ENCODE results near the gene FHOD3. TPM values are rescaled to one million over a fixed set of nuclear protein-coding genes. Genes with fewer than 3 reads are reported as not detected.
"Not testable (repeated sequence)": the region's sequence is repeated elsewhere in the genome, so short reads cannot be mapped to it uniquely, and the experiment has no call there.

FHOD3 gene
- total RNA-seq, 1 donor from 2014 or later = 5.6 TPM

DNA sequence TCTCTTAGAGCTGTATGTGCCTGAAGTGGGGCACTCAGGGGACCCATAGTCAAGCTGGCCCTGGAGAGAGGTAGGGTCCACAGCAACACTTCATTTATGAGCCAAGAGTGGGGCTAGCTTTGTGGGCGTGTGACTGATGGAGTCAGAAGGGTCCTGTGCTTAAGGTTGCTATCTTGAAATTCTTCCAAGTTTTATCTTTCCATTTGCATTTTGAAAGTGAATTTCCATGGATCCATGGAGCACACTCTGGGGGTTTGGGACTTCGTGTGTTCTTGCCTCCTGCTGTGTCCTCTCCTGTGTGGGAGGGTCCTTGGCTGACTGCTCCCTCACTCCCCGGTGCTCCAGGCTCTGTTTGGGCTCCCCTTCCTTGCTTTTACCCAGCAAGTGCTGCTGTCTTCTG, 50.8 kb downstream of the FHOD3 start:
- DNase-seq (ENCODE audit: extremely low read depth, low read depth, low spot score) = no peak

DNA sequence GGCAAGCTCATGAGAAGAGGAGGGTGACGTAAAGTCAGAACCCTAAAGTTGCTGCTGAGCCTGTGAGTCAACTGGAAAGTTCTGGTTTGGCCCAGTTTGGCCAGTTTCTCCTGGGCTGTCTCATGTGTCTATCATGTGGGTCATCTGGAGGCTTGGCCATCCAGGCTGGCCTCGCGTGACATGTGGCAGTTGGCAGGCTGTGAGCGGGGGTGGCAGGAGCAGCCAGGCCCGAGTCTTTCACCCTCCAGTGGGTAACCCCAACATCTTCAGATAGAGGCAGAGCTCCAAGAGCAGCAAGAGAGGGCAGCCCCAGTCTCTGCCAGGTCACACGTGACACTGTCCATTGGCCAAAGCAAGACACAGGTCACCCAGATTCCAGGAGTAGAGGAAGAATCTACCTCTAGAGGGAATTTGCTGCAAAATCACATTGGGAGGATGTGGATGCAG, 51.5 kb downstream of the FHOD3 start:
- no peak for DNase-seq (ENCODE audit: extremely low read depth, low read depth, low spot score)

DNA sequence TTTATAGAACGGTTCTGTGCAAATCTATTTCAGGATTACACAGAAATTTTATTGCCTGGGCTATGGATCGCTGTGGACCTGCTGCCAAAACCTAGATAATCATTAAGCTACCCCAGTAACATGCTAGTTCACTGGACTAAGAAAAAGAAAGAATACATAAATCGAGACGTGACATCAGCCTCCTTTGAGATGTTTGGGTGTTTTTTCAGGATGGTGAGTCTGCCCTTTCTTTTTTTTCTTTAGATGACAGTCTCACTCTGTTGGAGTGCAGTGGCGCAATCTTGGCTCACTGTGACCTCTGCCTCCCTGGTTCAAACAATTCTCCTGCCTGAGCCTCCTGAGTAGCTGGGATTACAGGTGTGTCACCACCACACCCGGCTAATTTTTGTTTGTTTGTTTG, 52.0 kb downstream of the FHOD3 start:
- DNase-seq (ENCODE audit: extremely low read depth, low read depth, low spot score) = no peak

DNA sequence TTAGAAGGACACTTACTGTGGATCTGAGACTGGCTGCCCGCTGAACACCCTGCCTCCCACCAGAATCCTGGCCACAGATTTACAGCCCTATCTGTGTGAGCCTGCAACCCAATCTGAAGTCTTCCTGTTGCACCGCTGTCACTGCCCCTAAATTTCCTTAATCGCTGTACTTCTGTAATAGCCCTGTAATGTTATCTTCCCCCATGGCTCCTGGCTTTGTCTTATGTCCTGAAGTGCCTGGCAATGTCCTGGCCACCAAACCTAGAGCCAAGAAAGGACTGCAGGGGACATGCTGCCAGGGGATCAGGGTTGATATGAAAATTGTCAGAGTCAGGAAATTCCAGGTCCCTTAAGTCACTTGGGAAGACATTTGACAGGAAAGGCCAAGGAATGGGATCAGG, 52.7 kb downstream of the FHOD3 start:
- no peak for DNase-seq (ENCODE audit: extremely low read depth, low read depth, low spot score)

DNA sequence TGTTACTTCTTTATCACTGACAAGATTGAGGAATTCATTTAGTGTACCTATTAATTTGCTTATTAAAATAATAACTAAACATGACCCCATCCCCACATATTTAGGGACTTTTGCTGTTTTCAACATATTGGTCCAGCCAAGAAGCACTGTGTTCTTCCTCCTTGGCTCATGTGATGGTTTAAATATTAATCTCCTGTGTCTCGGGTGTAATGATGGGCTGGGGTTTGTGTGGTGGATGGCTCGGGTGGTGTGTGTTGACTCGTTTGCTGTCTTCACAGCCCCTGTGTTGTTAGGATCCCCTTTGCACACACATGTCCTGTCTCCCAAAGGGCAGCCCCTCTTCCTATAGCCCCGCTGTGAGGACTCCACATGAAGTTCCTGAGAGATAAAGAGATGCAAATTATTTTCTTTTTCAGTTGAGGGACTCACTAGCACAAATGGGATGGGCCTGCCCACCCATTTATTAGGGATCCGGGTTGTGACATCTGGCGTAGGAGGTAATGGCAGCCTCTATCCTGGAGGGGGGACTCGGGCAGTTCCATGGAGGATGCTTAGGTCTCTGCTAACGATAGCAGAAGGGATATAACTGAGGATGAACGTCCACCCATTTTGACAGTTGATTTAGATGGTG, 53.4 kb downstream of the FHOD3 start:
- DNase-seq (ENCODE audit: extremely low read depth, low read depth, low spot score) = no peak

DNA sequence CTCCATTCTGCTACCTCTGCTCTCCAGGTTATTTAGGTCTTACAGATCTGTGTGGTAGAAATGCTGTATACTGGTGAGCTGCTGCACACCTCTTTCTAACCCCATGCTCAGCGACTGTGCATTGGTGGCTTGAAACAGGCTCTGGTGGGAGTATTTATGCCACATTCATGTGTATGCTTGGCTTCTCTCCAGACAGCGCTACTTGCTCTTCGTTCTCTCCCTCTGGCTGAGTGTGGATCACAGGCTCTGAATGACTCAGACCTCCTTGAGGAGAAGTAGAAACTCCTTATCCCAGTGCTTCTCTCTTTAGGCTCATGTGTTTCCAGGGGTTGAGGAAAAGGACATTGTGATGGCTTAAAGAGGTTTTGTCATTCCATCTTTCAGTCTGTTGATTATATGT, 54.9 kb downstream of the FHOD3 start:
- no peak for DNase-seq (ENCODE audit: extremely low read depth, low read depth, low spot score)

DNA sequence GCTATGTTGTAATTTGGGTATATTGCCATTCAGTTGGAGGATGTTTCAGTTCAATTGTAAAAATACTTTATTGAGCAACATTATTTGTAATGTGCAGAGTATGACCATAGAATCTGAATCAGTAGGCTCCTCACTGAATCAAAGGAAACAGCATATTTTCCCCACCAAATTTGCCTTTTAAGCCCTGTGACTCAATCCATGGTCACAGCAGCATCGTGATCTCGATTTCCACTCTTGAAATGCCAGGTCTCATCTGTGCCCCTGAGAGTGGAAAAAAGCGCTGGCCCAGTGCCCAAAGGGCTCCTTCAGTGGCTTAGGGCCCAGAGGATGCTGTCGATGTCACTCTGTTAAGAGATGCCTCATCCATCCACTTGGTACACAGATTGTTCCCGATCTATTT, 57.5 kb downstream of the FHOD3 start:
- DNase-seq (ENCODE audit: extremely low read depth, low read depth, low spot score) = no peak

DNA sequence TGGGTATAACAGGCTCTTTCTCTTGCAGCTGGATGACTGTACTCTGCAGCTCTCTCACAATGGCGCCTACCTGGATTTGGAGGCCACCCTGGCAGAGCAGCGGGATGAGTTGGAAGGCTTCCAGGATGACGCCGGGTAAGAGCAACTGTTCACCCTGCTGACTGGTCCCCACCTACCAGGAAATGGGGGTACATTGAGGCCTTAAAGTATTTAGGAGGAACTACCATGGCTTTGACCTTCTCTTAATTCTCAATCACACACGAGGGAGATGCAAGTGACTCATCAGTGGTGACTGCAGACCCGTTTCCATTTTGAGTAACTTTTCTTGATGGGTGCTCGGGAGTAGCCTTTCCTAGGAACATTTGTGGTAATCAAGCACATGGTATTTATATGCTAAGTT, 58.0 kb downstream of the FHOD3 start:
- no peak for DNase-seq (ENCODE audit: extremely low read depth, low read depth, low spot score)

DNA sequence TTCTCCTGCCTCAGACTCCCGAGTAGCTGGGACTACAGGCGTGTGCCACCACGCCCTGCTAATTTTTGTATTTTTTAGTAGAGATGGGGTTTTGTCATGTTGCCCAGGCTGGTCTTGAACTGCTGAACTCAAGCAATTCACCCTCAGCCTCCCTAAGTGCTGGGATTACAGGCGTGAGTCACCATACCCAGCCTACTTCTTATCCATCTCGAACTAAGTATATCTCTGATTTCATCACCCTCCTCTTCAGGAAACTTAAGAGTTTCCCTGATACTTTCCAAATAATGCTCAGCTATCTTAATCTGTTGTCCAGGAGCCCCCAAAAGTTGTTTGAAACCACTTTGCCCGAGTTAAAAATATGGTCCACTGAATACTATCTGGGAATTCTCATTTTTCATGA, 59.2 kb downstream of the FHOD3 start:
- DNase-seq (ENCODE audit: extremely low read depth, low read depth, low spot score) = not testable (repeated sequence)

DNA sequence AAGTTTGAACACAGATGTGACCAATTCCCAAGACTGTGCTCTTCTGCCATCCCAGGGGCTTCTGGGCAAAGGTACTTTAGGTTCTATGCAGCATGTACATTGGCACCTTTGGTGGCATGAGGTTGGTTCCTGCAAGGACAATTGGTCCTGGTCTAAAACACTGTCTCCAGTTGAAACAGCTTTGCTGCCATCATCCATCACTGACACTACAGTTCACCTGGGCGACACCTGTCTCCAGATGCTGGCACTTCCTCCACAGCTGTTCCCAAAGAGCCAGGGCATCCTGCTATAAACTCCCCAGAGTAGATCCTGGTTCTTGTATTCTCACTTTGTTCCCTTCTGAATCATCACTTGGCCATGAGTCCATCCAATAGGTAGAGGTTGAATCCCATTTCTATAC, 60.6 kb downstream of the FHOD3 start:
- DNase-seq (ENCODE audit: extremely low read depth, low read depth, low spot score) = no peak

DNA sequence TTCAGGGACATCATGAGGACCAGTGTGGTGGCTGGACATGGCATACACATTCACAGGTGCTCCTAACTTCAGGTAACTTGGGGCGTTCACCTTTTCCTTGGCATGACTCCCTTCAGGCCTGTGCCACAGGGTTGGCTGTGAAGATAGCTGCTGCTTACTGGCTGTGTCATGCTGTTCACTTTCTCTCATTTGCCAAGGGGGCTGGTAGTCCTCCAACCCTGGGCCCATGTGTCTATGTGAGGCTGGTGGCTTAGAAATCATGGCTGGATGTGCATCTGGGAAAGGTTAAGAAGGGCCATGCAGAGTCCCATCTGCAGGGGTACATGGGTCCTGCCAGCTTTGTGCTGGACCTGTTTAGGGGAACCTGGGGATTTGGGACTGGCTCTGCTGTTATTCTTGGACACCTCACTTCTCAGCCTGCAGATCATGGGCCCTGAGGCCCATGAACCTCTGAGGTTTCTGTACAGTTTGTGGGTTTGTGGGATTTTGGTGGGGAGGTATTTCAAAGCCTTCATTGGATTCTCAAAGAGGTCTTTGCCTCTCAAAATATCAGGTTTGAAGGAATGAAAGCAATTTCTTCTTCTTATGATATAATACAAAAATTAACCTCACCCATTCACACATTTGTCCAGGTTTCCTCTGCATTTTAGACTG, 62.9 kb downstream of the FHOD3 start:
- DNase-seq (ENCODE audit: extremely low read depth, low read depth, low spot score) = no peak

DNA sequence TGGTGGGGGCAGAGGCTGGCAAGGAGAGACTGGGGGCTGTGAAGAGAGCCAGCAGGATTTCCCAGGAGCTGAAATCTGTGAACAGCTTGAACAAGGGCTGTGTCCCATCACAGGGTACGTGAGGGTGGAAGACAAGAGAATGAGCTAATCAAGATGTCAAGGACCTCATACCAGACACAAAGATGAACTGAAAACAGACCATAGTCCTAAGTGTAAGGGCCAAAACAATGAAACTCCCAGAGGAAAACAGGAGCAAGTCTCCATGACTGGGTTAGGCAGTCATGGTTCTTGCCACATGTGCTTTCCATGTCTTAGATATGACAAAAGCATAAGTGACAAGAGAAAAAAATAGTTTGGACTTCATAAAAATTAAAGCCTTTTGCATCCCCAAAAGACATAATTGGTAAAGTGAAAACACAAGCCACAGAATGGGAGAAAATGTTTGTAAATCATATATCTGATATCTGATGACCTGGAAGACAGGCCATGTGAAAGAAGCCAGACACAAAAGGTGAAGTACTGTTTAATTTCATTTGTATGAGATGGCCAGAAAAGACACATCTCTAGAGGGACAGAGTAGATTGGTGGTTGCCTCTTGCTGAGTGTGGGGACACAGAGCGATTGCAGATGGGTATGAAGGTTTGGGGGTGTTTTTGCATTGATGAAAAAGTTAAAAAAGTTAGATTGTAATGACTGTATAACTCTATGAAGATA, 67.6 kb downstream of the FHOD3 start:
- DNase-seq (ENCODE audit: extremely low read depth, low read depth, low spot score) = no peak

DNA sequence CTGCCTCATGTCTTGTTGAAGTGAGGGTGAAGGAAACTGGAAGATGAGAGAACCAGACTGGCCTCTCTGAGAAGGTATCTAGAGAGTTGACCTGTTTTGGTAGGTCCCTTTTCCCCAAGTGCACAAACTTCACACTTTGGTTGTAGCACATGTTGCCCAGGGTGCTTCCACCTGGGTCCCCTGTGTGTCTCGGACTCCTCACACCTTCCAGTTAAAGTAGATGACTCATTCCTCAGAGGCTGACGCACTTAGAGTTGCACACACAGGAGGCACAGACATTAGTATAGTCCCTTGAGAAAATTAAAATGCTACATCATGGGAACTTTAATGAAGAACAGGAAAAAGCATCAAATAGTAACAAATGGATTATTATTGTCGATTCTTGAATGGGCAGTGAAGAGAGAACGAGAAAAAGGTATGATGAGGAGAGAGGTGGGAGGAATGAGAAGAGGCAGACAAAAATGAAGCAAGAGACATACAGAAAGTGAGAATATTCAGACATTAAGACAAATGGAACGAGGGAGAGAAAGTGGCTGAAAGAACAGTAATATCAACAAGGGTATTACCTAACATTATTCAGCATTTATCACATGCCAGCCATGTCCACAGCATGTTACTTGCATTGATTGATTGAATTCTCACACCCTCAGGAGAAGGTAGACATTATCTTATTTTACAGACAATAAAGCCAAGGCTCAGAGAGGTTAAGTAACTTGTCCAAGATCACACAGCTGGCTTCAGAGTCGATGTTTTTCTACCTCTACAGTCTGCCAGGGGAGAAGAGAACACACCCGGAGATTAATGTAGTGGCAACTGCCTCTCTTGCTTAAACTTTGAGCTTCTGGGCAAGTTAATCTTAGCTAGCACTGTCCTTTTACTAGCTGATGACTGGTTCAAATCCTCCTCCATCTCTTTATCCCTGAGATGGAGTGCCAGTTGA, 68.6 kb downstream of the FHOD3 start:
- DNase-seq (ENCODE audit: extremely low read depth, low read depth, low spot score) = no peak

DNA sequence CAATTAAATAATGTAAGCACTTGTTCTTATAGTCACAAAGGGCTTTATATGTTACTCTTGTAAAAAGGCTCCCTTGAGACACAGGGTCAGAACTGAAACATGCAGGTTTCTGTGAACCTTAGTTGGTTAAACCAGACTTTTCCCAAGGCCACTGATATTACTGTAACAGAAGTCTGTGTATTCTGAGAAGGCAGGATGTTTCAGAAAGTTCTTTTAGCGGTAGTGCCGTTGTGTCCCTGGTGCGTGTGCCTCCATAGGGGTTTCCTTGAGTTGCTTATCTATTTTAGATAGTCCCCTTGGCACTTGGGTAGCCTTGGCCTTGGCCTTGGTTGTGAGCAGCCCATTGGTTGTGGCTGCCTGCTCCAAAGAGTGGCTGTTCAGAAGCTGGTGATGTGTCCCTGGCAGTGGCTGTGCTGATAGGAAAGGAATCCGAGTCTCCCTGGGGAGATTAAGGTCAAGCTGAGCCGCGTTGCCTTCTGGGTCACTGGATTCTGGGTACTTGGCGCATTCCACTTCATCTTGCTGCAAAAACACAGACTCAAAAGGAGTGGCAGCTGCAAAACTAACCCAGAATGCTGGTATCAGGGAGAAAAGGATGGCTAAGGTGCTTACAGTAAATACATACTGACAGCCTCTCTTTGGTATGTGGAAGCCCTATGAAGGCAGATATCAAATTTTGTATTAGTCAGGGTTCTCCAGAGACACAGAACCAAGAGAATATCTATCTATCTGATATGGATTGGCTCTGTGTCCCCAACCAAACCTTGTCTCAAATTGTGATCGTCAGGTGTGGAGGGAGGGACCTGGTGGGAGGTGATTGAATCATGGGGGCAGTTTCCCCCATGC, 69.7 kb downstream of the FHOD3 start:
- DNase-seq (ENCODE audit: extremely low read depth, low read depth, low spot score) = no peak

DNA sequence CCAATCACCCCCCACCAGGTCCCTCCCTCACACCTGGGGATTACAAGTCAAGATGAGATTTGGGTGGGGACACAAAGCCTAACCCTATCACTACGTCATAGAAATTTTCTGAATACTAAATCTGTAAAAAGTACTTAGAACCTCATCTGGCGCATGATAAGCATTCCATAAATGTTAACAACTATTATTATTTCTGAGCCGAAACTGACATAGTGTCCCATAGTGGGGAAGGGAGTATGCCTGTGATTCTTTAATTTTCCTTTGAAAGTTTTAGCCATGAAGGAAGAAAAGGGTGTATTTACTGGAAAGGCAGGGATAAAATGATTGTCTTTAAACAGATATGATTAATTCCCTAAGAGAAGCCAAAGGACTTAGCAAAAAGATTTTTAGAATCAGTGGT, 71.4 kb downstream of the FHOD3 start:
- no peak for DNase-seq (ENCODE audit: extremely low read depth, low read depth, low spot score)

DNA sequence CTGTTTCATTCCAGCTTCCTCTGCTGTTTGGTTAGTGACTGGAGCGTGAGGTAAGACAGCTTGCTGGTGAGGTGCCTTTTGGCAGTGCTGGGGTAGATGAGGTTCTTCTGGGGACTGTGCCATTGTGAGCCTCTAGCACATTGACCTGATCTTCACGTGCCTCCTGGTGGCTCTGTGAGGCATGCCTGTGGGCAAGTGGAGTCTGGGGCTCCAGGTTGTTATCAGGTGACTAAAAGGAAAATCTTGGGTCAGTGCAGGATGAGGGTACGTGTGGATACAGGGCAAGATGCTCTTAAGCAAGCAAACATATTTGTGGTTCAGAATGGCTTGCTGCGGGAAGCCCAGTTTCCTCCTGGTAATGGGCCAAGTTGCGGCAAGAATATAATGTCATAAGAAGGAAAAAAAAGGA, 75.4 kb downstream of the FHOD3 start:
- DNase-seq (ENCODE audit: extremely low read depth, low read depth, low spot score) = no peak

DNA sequence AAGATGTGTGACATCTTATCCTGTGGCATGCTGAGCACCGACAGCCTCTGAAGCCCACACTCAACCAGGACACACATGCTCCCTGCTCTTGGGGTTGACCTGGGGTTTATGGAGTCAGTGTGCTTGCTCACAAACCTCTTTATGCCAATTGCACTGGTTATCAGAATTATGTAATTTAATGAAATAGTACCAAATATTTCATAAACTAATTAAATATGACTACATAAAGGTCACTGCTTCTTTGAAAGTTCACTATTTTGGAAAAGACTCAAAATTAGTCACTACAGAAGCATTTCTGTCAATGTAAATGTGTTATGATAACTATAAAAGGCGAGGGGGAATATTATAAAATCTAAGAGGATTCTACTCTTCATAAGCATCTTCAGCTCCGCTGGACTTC, 76.7 kb downstream of the FHOD3 start:
- DNase-seq (ENCODE audit: extremely low read depth, low read depth, low spot score) = no peak

DNA sequence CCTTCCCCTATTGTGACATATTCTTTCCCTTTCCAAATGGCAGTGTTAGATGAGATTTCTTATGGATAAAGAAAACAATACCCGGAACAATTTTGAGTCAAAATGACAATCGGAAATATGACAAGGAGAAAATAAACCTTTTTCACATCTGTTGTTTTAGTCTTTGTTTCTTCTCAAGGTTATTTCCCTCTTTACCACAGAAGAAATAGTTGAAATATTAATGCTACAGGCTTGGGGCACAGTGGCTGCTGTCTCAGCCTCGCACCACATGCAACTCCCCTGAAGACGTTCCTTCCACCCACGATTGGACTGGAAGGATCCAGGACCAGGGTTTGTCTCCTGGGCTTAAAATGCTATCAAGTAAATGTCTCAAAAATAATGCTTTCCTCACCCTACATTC, 77.6 kb downstream of the FHOD3 start:
- no peak for DNase-seq (ENCODE audit: extremely low read depth, low read depth, low spot score)

DNA sequence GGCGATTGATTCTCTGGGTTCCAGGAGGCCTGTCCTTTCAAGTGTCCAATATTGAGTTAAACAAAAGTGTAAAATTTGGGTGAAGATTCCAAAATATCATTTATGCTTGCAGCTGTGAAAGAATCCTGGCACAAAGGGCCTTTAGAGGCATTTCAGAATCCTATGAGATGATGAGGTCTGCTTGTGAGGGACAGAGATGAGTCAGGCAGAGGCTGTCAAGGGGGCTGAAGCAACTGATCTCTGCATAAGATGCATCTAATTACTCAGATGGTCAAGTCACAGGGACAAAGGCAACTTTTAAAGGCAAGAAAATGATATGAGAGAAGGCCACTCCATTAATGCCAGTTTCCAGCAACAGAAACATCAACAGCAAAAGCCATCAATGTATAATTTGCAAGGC, 78.8 kb downstream of the FHOD3 start:
- no peak for DNase-seq (ENCODE audit: extremely low read depth, low read depth, low spot score)

DNA sequence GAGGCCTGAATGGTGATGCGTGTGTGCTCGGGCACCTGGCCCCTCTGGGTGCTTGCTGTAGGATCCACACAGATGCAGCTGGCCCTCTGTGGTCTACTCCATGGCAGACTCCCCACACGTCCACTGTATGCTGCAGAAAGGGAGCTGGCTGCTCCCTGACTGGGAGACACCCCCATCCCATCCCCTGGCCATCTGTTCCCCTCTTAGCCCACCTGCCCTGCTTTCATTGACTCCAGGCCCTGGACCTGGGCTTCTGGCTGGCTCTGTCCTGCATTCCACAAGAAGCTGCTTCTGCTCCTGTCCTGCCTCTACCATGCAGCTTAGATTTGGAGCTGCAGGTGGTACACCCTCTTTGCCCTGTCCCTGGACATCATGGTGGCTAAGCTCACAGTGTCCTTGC, 80.1 kb downstream of the FHOD3 start:
- DNase-seq (ENCODE audit: extremely low read depth, low read depth, low spot score) = no peak
